Right kidney (tissue), 1 donor: ENCODE measurements around the gene MEMO1.

Experiments used
- DNase-seq: peaks from one replicate; pipeline ENCODE4 v3.0.0-alpha.2; 2016

The MEMO1 gene

GRCh38 chr2:31828891-31829290, 181.9 kb downstream of the MEMO1 start:
- no peak for DNase-seq

GRCh38 chr2:31823558-31823957, 187.2 kb downstream of the MEMO1 start:
- no peak for DNase-seq

GRCh38 chr2:31822587-31822986, 188.2 kb downstream of the MEMO1 start:
- no peak for DNase-seq
